GM19395 (cell line): ENCODE measurements around the gene P2RY2.
"Not testable (repeated sequence)": the region's sequence is repeated elsewhere in the genome, so short reads cannot be mapped to it uniquely, and the experiment has no call there.

Experiments used
- ATAC-seq: cut with Tn5 transposase; IDR thresholded peaks from one replicate; pipeline ENCODE4 v1.9.1; 2021; ENCODE audit warnings: mild to moderate bottlenecking, moderate library complexity; ENCODE audit not compliant: unreplicated experiment

The P2RY2 gene

DNA sequence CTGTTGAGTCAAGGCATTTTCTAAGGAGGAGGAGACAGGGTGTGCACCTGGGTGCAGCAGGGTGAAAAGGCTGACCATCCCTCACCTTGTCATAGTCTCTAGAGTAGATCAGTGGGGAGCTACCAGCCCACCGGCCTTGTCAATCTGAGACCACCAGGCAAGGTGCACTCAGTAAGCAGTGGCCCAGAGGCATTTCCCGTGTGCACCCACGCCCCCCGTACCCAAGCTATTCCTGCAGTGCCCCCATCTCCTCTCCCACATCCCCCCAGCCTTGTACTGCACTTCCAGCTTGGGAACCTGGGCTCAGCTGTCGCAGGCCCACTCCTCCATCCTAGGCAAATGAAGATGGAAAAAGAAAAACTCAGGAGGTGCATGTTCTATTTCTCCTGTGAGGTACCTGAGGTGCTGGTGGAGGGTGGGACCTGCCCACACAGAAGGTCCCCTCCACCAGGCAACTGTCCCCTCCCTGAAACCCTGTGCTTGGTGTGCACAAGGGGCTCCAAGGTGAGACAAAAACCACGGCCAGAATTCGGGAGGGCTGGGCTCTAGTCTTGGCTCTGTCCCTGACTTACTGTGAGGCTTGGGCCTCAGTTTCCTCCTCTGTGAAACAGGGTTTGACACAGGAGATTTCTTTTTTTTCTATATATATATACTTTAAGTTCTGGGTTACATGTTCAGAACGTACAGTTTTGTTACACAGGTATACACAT lies 8.4 kb downstream of the P2RY2 start:
- no peak for ATAC-seq

DNA sequence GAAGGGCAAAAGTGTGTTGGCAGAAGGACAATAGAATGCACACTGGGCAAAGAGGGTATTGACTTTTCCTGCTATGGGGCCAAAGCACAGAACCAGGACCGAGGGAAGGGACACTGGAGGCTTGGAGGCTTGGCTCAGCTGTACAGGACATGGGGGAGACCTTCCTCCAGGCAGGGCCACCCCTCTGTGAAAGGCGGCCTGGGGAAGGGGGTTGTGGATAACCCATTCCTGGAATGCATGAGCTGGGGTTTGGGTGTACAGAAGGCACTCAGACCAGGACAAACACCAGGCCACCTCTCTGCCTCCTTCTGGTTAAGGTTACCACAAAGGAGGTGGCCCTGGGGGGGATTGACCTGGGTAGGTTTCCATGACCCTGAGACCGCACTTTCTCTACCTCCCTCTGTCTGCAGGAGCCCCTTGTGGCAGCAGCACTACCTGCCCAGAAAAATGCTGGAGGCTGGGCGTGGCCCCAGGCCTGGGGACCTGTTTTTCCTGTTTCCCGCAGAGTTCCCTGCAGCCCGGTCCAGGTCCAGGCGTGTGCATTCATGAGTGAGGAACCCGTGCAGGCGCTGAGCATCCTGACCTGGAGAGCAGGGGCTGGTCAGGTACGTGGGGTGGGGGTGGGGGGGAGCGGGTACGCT lies 9.6 kb downstream of the P2RY2 start:
- no peak for ATAC-seq

DNA sequence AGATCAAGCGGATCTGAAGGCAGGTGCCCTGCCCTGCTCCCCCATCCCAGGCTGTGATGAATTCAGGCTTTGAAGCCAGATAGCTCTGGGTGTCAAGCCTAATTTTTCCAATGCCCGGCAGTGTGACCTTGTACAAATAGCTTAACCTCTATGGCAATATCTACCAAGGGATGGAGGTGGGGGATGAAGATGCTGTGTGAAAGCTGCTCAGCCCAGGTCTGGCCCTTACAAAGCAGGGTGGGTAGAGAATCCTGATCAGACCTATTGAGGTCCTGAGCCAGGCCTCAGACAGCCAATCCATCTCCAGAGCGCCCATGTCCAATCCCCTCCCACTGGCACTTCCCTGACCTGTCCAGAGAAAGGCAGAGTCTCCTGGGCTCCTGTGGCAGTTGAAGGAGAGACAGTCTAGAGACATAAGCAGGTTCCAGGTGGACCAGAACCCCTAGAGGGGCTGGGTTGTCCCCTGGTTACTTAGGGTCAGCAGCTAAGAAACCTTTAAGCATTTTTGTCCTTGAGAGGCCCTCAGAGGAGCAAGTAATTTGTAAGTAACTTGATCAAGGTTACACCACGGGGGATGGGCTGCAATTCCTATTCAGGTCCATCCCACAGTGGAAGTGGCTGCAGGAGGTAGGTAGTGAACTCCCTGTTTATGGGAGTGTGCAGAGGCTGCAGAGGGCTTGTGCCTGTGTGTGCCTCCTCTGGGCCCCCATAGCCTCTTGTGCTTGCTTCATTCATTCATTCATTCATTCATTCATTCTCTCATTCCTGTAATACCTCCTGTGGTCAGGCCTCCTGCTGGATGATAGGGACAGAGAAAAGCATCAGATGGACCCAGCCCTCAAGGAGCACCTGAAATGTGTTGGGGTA lies 10.4 kb downstream of the P2RY2 start:
- no peak for ATAC-seq

DNA sequence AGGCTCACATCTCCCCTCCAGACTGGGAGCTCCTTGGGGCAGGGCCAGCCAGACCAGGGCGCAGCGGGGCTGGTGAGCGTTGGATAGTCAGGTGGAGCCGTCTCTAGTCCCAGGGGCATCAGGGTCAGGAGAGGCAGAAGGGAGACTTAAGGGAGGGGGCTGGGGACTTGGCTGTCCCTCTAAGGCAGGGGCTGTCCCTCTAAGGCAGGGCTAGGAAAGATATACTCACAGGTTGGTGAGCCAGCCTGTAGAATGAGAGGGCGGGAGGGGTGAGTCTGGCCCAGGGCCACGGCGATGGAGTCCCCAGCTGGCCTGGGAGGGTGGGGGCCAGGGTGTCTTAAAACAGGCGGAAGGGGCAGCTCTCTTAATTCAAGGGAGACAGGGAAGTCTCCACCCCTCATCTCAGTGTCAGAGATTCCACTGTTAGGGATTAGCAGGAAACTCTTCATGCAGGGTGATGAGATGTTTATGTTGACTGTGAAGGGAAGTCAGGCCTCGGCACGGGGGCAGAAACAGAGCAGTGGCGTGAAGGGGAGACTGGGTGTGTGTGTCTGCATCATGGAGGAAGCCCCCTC lies 11.3 kb downstream of the P2RY2 start:
- ATAC-seq = no peak

DNA sequence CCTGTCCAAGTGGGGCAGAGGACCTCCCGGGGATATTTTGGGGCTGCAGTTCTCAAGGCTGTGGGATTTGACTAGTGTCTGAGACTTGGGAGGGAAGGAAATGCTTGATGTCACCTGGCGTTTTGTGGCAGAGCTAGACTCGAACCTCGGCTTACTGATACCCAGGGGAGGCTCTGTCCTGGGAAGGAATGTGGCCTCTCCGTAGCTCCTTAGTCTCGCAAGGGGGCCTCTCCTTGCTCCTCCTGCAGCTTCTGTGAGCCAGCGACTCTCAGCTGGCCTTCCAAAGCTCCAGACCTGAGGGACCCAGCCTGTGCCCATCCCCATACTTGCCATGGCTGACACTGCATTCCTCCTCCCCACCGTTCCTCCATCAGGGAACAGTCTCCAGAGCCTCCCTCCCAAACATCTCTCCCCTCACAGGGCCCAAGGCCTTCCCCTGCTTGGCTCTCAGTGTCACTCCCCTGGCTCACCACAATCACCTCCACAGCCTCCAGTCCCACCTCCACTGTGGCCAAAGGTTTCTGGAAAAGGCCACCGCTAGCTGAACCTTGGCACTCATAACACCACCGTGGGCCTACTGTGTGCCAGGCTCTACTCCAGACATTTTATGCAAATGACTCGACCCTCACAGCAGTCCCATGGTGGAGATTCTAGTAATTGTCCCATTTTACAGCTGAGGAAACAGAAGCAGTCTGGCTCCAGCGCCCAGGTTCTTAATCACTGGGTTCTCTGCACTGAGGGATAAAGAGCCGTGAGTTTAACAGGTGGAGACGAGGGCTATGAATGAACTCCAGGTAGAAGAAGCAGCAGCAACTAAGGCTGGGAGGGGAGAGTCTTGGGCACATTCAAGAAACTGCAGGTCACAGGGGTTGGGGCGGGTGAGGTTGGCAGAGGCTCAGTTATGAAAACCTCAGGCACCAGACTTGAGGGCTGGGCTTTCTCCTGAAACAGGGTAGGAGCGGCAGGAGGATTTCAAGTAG lies 12.1 kb downstream of the P2RY2 start:
- ATAC-seq = no peak

DNA sequence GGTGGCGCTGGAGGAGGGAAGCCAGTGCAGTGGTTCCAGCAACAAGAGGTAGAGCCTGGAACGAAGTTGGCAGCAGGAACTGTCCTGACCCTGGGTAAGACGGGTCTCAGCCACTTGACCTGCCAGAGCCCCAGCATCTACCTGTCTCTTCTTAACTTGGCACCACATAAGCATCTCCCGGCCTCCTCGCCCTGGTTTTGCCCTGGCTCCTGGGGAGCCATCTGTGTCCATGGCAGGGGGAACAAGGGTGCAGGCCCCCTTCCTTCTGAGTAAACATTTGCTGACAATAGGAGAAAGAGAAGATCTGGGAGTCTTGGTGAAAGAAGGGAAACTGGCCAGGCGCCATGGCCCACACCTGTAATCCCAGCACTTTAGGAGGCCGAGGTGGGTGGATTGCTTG lies 12.8 kb downstream of the P2RY2 start:
- ATAC-seq = no peak

DNA sequence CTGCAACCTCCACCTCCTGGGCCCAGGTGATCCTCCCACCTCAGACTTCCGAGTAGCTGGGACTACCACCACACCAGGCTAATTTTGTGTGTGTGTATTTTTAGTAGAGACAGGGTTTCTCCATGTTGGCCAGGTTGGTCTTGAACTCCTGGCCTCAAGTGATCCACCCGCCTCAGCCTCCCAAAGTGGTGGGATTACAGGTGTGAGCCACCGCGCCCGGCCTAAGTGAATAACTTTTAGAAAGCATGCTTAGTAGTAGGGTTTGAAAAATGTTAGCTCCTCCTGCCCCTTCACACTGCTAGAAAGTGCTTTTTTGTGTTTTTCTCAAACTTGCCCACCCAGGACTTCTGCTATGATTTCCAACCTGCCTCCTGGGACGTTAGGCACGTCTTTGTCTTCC lies 14.4 kb downstream of the P2RY2 start:
- not testable (repeated sequence) for ATAC-seq

DNA sequence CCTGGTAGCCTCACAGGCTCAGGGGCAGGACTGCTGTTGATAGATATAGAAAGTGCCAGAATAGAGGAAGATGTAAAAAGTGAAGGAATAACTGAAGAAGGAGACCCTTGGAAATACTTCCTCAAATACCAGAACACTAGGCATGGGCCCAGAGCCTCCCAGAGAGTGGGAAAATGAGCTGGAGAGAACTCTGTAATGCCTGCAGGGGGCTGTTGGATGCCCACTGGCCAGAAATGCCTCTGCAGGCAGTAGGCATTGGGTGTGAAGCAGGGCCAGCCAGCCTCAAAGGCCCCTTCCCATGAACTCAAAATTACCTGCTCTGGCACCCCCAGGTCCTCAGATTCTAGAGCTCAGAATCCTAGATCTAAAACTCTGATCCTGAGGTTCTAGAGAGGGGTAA lies 15.1 kb downstream of the P2RY2 start:
- ATAC-seq = no peak

DNA sequence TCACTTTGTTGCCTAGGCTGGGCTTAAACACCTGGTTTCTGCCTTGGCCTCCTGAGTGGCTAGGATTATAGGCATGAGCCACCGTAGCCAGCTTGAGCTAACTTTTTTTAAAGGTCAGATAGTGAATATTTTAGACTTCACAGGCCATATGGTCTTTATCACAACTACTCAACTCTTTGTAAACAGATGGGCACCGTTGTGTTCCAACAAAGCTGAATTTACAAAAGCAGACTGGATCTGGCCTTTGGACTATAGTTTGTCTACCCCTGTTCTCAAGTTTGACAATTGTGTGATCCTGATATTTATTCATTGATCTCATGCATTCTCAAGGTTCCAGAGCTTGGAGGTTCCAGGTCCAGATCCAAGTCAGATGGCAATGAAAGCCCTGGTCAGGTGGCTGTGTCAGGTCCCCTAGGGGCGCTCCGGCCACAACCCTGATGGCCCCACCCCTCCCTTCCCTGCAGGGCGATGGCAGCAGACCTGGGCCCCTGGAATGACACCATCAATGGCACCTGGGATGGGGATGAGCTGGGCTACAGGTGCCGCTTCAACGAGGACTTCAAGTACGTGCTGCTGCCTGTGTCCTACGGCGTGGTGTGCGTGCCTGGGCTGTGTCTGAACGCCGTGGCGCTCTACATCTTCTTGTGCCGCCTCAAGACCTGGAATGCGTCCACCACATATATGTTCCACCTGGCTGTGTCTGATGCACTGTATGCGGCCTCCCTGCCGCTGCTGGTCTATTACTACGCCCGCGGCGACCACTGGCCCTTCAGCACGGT lies 15.8 kb downstream of the P2RY2 start:
- no peak for ATAC-seq

DNA sequence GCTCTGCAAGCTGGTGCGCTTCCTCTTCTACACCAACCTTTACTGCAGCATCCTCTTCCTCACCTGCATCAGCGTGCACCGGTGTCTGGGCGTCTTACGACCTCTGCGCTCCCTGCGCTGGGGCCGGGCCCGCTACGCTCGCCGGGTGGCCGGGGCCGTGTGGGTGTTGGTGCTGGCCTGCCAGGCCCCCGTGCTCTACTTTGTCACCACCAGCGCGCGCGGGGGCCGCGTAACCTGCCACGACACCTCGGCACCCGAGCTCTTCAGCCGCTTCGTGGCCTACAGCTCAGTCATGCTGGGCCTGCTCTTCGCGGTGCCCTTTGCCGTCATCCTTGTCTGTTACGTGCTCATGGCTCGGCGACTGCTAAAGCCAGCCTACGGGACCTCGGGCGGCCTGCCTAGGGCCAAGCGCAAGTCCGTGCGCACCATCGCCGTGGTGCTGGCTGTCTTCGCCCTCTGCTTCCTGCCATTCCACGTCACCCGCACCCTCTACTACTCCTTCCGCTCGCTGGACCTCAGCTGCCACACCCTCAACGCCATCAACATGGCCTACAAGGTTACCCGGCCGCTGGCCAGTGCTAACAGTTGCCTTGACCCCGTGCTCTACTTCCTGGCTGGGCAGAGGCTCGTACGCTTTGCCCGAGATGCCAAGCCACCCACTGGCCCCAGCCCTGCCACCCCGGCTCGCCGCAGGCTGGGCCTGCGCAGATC lies 16.5 kb downstream of the P2RY2 start:
- ATAC-seq = no peak

DNA sequence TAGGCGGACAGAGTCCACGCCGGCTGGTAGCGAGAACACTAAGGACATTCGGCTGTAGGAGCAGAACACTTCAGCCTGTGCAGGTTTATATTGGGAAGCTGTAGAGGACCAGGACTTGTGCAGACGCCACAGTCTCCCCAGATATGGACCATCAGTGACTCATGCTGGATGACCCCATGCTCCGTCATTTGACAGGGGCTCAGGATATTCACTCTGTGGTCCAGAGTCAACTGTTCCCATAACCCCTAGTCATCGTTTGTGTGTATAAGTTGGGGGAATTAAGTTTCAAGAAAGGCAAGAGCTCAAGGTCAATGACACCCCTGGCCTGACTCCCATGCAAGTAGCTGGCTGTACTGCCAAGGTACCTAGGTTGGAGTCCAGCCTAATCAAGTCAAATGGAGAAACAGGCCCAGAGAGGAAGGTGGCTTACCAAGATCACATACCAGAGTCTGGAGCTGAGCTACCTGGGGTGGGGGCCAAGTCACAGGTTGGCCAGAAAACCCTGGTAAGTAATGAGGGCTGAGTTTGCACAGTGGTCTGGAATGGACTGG lies 17.2 kb downstream of the P2RY2 start:
- no peak for ATAC-seq

DNA sequence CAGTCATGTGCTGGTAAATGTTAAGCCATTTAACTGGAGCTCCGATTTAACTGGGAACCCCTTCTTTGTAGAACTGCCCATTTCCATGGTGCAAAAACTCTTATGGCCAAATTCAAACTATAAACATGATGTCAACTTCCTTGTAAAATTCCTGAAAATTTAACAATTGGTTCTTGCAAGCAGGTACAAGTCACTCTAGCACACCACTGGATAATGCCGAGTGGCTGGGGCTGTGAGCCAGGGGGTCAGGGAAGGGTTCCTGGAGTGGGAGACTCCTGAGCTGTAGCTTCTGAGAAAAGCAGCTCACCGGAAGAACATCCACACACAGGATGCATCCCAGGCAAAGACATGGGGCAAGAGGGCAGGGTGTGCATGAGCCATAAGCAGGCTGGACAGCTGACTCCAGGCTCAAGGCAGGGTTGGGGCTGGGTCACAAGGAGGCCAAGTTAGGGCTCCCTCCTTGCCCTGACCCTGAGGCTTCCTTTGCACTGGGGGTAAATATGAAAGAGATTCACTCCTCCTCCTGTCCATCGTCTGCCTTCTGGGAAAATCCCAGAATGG lies 18.2 kb downstream of the P2RY2 start:
- no peak for ATAC-seq

DNA sequence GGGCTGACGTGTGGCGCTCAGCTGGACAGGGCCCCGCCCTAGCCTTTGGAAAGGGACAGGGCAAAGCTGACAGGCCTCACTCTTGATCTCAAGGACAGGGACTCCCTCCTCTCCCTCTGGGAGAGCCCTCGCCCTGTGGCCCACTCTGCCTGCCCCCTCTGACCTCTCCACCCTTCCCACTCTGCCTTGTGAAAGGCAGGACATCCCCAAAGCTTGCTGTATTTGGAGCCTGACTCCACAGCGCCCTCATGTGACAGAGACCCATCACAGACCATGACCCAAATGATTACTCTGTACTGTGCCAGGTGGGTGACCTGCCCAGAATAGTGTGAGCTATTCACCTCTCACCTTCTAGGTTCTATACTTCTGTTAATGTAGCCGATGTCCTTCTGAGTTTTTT lies 18.8 kb downstream of the P2RY2 start:
- no peak for ATAC-seq

DNA sequence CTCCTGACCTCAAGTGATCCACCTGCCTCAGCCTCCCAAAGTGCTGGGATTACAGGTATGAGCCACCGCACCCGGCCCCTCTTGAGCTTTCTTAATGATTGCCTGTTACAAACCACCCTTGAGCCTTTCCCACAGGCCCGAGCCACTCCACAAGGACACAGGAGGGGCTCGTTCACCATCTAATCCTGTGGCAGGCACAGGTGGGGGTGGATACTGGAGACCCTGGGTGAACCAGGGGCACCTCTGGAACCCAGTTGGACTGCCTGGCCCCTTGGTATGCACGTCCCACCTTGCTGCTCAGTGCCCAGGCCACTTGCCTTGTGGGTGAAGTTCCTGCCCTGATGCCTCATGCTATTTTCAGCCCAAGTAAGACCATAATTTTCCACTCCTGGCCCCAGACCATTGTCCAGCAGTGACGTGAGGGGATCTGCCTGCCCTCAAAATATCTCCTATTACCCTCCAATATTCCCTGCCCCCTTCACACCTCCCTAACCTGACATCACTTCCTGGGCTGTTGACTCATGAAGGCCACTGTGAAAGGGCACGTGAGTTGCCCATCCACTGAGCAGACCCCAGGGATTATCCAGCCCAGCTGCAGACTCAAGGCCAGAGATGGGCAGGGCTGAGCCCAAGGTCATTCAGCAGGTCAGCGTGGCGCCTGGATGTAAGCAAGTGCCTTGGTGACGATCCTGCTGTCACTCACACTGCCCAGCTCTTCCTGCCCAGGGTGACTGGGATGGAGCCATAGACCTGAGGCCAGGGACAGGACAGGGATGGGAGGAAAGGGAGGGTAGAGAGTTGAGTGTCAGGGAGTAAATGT lies 19.6 kb downstream of the P2RY2 start:
- no peak for ATAC-seq

DNA sequence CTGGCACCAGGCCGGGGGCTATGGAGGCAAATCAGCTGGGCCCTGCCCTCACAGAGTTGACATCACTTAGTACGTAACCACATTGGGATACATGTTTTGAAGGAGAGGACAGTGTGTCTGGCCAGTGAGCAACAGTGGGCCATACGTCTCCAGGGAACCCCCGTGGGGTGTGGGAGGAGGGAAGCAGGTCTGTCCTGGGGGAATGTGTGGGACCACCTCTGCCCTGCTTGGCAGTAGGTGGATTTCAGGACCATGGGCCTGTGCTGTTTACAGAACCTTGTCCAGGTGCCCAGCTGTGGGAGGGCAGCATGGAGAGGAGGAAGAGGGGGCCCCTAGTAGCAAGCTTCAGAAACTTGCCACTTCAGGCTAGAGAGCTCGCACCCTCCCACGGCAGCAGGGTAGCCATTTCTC lies 21.0 kb downstream of the P2RY2 start:
- no peak for ATAC-seq

DNA sequence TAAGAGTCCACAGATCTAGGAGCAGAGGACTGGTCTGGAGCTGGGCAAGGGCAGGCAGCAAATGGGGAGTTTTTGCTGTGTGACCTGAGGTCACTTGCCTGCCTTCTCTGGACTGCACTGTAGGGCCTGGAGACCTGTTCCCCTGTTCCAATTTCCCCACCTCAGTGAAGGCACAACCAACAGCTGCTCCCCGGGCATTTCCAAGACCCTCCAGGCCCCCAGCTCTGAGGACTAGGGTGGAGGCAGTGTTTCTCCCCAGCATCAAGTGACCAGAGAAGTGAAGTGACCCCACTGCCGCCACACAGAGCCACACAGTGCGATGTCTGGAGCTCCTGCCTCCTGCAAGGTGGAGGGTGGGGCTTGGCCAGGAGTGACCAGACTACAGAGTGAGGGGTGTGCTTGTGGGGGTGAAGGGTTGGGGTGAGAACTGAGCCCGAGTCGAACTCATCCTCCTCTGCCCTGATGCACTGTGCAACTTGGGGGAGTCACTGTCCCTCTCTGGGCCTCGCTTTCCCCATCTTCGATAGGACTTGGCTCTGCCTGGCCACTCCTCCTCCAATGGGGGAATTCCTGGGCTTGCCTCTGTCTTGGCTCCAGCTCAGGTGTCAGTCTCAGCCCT lies 21.6 kb downstream of the P2RY2 start:
- ATAC-seq = no peak

DNA sequence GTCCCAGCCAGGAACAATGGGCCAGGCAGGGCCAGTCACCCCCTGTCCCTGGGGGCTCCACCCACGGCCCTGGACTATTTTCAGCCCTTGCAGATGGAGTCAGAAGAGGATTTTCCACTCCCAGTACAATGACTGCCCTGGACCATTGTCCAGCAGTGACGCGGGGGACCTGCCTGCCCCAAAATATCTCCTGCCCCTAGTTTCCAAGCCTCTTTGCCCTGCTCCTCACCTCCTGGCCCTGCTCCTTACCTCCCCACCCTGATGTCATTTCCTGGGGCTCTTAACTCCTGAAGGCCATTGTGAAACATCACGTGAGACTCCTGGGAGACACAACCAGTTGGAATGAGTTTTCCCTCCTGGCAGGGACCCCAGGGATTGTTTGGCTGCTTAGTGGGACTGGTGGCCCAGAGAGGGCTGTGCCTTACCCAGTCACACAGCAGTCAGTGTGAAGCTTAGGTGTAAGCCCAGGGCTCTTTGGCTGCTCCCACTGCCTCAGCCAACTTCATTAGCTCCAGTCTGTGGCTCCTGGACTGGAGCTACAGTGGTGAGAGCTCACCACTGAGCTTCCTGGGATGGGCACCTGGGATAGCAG lies 22.2 kb downstream of the P2RY2 start:
- ATAC-seq = no peak
